H1 (cell line): ENCODE results near the gene MMEL1. TPM values are rescaled to one million over a fixed set of nuclear protein-coding genes. Genes with fewer than 3 reads are reported as not detected.

Source experiments
- BRCA1 ChIP-seq: IDR thresholded peaks from 2 replicates; pipeline ENCODE4 v1.6.1; 2012; ENCODE audit warnings: low read depth, low read length, improper control_type of control experiment
- CBX8 ChIP-seq: fragments of 300-800, 300-1000 bp; sonication (generic); IDR thresholded peaks from 2 replicates; pipeline ENCODE4 v1.7.1; 2016; ENCODE audit warnings: low read depth, low read length, borderline replicate concordance
- CHD1 ChIP-seq: IDR thresholded peaks from 2 replicates; pipeline ENCODE4 v1.6.1; 2012; ENCODE audit warnings: low read depth, low read length, improper control_type of control experiment
- CTBP2 ChIP-seq: IDR thresholded peaks from 2 replicates; pipeline ENCODE4 v1.7.0; 2011; ENCODE audit warnings: borderline replicate concordance, mild to moderate bottlenecking, moderate library complexity, mixed read lengths, low read length; ENCODE audit not compliant: insufficient read depth, insufficient read length
- RAD21 ChIP-seq, 2 experiments: IDR thresholded peaks in 1 of 2; conservative IDR thresholded peaks in 1 of 2; 2 replicates each; pipeline ENCODE4 v1.6.1; 2011; ENCODE audit warnings: low read depth in 2 of 2, low read length in 2 of 2, improper control_type of control experiment in 1 of 2, inconsistent platforms in 1 of 2, mild to moderate bottlenecking in 1 of 2, moderate library complexity in 1 of 2
- RBBP5 ChIP-seq: IDR thresholded peaks from 2 replicates; pipeline ENCODE4 v1.7.1; 2012; ENCODE audit warnings: low read depth, mild to moderate bottlenecking, inconsistent platforms, low read length, moderate library complexity, borderline replicate concordance
- SAP30 ChIP-seq: fragments of 300-600 bp; sonication (generic); IDR thresholded peaks from 2 replicates; pipeline ENCODE4 v1.7.1; 2012; ENCODE audit warnings: low read length, moderate library complexity, mild to moderate bottlenecking, inconsistent platforms; ENCODE audit not compliant: insufficient read depth, insufficient replicate concordance
- SIN3A ChIP-seq, 2 experiments: IDR thresholded peaks in 1 of 2; conservative IDR thresholded peaks in 1 of 2; 2 replicates each; pipeline ENCODE4 v1.6.1; 2011 to 2012; ENCODE audit warnings: low read length in 2 of 2, improper control_type of control experiment in 1 of 2, low read depth in 1 of 2, mild to moderate bottlenecking in 1 of 2
- TAF1 ChIP-seq: IDR thresholded peaks from 2 replicates; pipeline ENCODE4 v1.6.1; 2011; ENCODE audit warnings: mild to moderate bottlenecking, low read depth, low read length
- polyA plus RNA-seq, 7 experiments: library from polyadenylated mRNA; depleted of rRNA in 3 of 7; stranded (reverse) in 5 of 7; unstranded in 2 of 7; fragments of >200 nt in 5 of 7; fragments of 200-250 nt in 2 of 7; gene quantifications; 1 replicate in 5 of 7; 2 replicates in 1 of 7; 4 replicates in 1 of 7; pipeline versions ENCODE4 v1.2.1 to v1.2.3, GENCODE V29; 2011 to 2013; ENCODE audit warnings: missing spikeins in 2 of 7, mixed read lengths in 2 of 7
- total RNA-seq: library from RNA; stranded (reverse); fragmentation: NEBNext Ultra II Directional; extraction: Animal tissue kit (Norgen Biotek cat#: 25700); gene quantifications from 2 replicates; pipeline ENCODE4 v1.2.1, GENCODE V29; 2021

The MMEL1 gene
- total and polyA plus RNA-seq, 2 of the 8 experiments (the other 6 are each of a cell fraction or from before 2014, with no cell fraction given), result 0.91 to 1.7 TPM

- TF ChIP-seq SAP30 (no peak), RAD21 (IDR thresholded peaks at IDR 0.05 in 1 of 2, conservative IDR thresholded peaks at IDR 0.05 in 1 of 2; ENCODE audit: low read depth in 2 of 2, low read length in 2 of 2) (no peak), TAF1 (no peak), BRCA1 (no peak), CTBP2 (no peak), CBX8 (no peak), CHD1 (no peak), SIN3A (conservative IDR thresholded peaks at IDR 0.05 in 1 of 2, IDR thresholded peaks at IDR 0.05 in 1 of 2; ENCODE audit: low read depth in 1 of 2, low read length in 2 of 2) (no peak), RBBP5 (no peak)
Observed at GRCh38 chr1:2590233-2591141, 42.3 kb downstream of the MMEL1 start (continued).
